Measurements from ENCODE around the gene CYP19A1.
"Not testable (repeated sequence)": the region's sequence is repeated elsewhere in the genome, so short reads cannot be mapped to it uniquely, and the experiment has no call there.

CYP19A1 gene

DNA sequence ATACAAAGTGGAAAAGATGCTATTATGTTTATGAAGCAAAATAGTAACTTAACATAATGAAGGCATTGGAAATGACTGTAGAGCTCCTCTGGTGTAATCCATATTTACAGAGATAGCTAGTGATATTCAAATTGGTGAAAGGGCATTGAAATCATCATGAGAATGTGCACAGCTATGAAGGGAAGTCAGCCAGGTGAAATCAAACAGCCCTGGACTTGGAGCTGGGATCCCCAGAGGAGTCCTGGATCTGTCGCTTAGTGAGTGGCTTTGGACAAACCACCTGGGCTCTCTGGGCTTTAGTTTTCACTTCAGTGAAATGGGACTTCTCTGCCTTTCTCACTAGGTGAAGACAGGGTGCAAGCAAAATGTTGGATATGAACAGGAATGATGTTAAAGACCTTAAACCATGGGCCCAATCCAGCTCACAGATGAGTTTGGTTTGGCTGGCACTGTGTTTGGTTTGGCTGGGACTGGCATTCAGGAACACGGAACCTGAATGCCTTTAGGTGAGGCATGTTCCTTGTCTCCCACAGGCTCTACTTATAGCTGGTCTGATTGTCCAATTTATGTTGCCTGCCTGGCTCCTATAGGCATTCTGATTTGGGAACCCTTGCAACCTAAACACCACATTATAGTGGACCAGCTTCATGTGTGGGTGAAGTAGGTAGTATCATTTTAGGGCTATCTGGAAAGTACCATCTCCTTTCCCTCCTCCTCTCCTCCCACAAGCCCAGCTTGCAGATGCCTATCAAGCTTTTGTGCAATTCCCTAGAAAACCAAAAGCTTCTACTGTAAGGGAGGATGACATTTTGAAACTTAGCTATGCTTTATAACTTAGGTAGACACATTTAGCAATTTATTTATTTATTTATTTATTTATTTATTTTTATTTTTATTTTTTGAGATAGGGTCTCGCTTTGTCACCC, 133.1 kb downstream of the CYP19A1 start:
- no peak for DNase-seq (ENCODE audit: low read depth)

GRCh38 chr15:51203797-51204196, 134.6 kb downstream of the CYP19A1 start:
- DNase-seq (ENCODE audit: low read depth) = no peak

DNA sequence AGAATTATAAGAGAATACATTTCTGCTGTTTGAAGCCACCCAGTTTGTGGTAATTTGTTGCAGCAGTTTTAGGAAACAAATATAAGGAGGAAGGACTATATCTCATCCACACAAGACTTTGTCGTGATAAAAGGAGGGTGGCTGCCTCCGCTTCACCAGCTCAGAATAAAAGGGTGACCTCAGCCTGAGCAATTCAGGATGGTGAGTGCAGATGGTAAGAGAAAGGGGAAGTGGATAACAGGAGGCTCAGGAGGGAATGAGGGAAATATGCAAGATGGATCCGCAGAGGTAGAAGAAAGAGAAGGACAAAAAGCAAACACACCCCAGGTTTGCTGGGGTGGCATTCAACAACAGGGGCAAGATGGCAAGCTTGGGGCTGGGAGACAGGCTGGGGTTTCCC, 135.6 kb downstream of the CYP19A1 start:
- DNase-seq (ENCODE audit: low read depth) = no peak

DNA sequence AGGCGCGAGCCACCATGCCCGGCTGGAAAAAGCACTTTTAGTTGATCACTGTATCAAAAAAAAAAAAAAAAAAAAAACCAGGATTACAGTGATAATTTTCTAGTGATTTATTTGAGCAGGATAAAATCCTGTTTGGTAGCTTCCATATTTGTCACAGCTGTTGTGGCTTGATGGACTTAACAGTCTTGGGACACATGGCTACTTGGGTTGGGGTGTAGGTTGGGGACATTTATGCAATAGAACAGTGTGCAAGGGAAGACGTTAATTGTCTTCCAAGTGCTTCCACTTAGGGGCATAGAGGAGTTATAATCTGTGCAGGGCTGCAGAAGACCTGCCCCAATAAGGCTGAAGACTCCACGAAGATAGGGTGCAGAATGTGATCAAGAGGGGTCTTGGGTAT, 136.8 kb downstream of the CYP19A1 start:
- DNase-seq (ENCODE audit: low read depth) = no peak

- DNase-seq (ENCODE audit: low read depth) = no peak
Observed at GRCh38 chr15:51200792-51201191, 137.6 kb downstream of the CYP19A1 start.

GRCh38 chr15:51199541-51199940, 138.9 kb downstream of the CYP19A1 start:
- no peak for DNase-seq (ENCODE audit: low read depth)

DNA sequence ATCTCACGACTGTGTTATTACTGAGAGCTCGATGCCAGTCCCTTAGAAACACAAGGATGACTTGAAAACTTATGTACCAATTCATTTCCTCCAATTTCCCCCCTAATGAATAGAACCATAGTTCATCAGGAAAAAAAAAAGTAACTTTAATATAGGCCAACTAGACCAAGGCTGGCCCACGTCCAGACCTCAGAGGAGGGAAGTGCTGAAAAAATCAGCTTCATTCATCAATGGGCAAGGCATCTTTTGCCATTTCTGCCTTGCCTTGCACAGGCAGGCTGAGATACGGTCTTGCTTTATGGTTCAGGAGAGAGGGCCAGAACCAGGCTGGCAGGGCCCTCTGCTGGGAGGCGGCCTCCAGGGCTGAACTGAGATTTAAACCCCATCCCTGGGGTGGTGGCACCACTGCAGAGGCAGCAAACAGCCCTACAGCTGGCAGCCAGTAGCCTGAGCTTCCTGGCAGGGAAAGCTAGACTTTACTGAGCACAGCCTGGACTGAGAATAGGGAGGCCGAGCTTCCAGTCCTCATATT, 139.6 kb downstream of the CYP19A1 start:
- DNase-seq (ENCODE audit: low read depth) = no peak

GRCh38 chr15:51195459-51195858, 142.9 kb downstream of the CYP19A1 start:
- DNase-seq (ENCODE audit: low read depth) = no peak

GRCh38 chr15:51193979-51194378, 144.4 kb downstream of the CYP19A1 start:
- DNase-seq (ENCODE audit: low read depth) = no peak

GRCh38 chr15:51193526-51193925, 144.9 kb downstream of the CYP19A1 start:
- DNase-seq (ENCODE audit: low read depth) = no peak

- peak; percentile 51 for DNase-seq (ENCODE audit: low read depth)
Observed at GRCh38 chr15:51192521-51193280, 145.7 kb downstream of the CYP19A1 start.

- DNase-seq (ENCODE audit: low read depth) = no peak
Observed at GRCh38 chr15:51191766-51192165, 146.6 kb downstream of the CYP19A1 start.

GRCh38 chr15:51191072-51191670, 147.2 kb downstream of the CYP19A1 start:
- no peak for DNase-seq (ENCODE audit: low read depth)

DNA sequence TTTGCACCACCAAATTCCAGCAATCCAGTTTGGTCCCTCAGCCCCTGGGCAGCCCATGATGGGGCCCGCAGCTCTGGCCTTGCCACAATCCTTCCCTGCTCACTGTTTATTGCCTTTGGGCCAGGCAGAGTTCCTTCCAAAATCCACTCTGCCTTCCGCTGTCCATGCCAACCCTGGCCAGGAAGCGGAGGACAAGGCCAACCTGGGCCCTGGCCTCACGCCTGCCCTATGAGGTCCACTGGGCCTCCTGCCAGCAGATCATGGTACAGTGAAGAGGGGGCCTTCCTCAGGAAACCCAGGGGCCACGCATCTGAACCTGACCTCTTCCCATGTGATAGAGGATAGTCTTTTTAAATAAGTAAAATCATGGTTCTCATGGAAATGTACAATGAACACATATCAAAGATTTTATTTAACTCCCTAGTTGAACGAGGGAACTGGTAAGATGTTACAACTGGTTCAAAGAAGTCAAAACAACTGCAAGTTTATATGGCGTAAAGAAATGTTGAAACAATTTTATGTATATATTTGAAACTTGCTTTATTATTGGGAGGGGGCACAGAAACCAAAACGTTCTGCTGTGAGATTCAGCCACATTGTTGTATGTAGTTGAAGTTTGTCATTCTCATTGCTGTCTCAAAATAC, 147.8 kb downstream of the CYP19A1 start:
- no peak for DNase-seq (ENCODE audit: low read depth)

DNA sequence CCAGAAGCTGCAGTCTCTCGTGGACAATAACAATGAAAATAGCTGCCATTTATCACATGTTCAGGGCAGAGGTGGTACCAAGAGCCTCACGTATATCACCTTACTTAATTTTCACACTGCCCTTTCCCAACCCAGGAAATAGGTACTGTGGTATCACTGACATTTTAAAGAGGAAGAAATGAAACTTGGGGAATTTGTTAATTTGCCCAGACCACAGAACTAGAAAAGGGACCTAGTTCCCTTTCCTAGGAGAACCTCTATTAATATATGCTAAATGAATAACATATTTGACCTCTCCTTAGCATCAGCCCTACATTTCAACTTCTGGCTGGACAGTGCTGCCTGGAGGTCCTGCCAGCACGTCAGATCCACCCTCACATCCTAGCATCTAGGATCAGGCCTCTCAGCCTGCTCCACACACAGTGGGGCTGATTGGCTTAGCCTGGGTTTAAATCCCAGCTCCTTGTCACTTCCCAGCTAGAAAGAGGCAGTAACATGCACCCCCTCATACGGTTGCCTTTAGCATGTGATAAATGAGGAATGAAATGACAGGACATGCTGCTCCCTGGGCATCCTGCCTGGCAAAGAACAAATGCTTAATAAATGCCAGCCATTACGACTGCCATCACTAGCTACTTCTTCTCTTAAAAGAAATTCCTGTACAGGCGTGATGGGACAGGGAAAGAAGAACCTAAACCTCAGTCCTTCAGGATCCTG, 148.6 kb downstream of the CYP19A1 start:
- DNase-seq (ENCODE audit: low read depth) = no peak

- DNase-seq (ENCODE audit: low read depth) = not testable (repeated sequence)
Observed at GRCh38 chr15:51188791-51189190, 149.6 kb downstream of the CYP19A1 start.

DNA sequence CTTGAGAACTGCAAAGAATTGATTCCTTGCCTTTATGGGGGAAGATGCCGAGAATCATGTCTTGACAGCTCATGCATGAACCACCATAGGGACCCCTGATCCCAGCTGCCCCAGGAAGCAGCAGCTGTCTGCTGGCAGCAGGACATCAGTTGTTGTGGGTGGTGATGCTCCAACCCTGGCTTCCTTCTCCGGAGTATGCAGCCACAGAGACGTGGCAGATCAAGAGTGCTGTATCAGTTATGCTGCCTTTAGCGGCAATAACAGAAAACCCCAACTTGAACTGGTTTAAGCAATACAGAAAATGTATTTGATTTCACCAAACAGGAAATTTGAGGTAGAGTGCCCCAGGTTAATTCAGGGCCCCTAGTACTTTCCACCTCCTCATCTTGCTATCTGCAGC, 151.5 kb downstream of the CYP19A1 start:
- DNase-seq (ENCODE audit: low read depth) = no peak

GRCh38 chr15:51186181-51186705, 152.2 kb downstream of the CYP19A1 start:
- DNase-seq (ENCODE audit: low read depth) = no peak

DNA sequence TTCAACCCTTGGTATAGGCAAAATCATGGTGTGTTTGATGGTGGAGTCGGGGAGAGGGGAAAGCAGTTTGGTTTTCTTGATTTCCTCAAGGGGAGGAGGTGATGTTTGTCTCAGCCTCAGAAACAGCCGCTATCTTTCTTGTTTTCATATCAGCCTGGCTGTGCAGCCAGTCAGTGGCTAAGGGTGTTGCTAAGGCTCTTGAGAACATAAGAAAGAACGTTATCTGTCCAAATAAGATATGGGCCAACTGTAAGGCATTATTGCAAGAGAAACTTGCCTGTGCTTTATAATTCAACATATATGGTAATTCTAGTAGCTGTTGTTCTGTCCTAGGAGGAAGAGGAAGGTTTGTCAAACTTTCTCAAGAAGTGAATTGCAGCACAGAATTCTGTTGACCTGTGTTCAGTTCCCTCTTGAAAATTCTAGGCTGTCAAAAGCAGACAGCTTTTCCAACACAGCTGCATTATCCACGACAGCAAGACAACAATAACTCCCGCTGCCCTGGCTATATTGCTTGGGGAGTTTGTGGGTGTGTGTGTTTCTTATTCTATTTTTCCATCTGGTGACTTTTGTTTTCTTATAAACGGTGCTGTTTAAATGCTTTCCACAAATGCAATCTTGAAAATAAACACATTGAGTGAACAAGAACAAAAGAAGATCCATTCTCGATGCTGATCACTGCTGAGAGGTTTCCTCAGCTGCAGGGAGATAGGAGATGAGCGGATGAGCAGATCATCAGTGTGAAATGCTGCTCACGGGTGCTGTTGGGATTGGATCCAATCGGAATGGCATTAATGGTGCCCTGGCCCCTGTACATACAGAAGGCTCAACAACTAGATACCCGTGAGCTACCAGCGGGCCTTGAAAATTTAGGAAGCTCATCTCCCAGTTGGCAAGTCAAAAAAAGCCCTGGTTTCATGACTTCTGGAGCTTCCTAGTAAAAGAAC, 152.9 kb downstream of the CYP19A1 start:
- DNase-seq (ENCODE audit: low read depth) = no peak

DNA sequence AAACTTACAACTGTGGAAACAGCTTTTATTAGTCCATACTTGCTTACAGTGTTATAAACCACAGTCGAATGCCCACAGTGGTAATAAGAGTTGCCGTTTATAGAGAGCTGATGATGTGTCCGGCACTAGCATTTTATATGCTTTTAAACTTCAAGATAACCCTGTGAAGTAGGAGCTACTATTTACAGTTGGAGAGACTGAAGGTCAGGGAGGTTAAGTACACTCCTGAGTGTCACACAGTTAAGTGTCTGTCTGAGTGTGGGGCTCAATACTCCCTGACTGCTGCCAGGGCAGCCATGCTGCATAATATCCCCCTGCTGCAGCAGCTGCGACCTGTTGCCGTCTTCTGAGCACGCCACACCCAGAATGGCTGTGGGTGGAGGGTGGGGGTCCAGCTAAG, 153.8 kb downstream of the CYP19A1 start:
- no peak for DNase-seq (ENCODE audit: low read depth)

All from activated gamma-delta T cell treated with anti-CD3 and anti-CD28 coated beads, Interleukin-2, amount 50 U/mL, for 16 hours (primary cell).